Measurements from ENCODE around the gene ARL15. TPM values are rescaled to one million over a fixed set of nuclear protein-coding genes. Genes with fewer than 3 reads are reported as not detected.
"Not testable (repeated sequence)": the region's sequence is repeated elsewhere in the genome, so short reads cannot be mapped to it uniquely, and the experiment has no call there.

Gene ARL15
- total RNA-seq, 2 donors from 2014 or later, result 11.4 to 22.8 TPM

GRCh38 chr5:54080831-54081230 lies 229.5 kb downstream of the ARL15 start:
- H3K4me3 ChIP-seq, result no peak overlapping the region
- no peaks in the 10 kb centered on the region for H3K36me3 ChIP-seq
- H3K27ac ChIP-seq, result no peak overlapping the region
- TF ChIP-seq, protein P1, sequence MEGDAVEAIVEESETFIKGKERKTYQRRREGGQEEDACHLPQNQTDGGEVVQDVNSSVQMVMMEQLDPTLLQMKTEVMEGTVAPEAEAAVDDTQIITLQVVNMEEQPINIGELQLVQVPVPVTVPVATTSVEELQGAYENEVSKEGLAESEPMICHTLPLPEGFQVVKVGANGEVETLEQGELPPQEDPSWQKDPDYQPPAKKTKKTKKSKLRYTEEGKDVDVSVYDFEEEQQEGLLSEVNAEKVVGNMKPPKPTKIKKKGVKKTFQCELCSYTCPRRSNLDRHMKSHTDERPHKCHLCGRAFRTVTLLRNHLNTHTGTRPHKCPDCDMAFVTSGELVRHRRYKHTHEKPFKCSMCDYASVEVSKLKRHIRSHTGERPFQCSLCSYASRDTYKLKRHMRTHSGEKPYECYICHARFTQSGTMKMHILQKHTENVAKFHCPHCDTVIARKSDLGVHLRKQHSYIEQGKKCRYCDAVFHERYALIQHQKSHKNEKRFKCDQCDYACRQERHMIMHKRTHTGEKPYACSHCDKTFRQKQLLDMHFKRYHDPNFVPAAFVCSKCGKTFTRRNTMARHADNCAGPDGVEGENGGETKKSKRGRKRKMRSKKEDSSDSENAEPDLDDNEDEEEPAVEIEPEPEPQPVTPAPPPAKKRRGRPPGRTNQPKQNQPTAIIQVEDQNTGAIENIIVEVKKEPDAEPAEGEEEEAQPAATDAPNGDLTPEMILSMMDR (IDR thresholded peaks at IDR 0.05), result no peak
- H3K9me3 ChIP-seq, result no peaks in the 10 kb centered on the region
- DNase-seq (ENCODE audit: low spot score), result no peak
- H3K27me3 ChIP-seq, result no peaks in the 10 kb centered on the region
- H3K4me1 ChIP-seq, result no peaks in the 10 kb centered on the region

DNA sequence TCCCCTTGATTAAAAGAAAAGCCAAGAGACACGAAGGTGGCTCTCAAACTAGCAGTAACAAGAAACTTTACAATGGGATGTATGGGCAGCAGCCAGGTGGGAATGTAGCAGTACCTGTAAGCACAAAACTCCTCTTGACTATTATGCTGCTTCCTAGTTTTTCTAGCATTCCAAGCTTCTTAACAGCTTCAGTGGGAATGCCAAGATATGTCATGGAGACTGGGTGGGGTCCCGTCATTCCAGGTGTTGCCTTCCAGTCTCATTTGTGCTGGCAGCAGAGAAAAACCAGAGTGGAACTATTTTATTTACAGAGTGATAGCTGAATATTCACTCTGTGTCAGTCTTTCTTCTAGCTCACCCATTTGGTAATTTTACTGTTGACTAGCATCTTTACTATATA lies 236.6 kb downstream of the ARL15 start:
- Histone ChIP-seq H3K36me3 (no peaks in the 10 kb centered on the region), H3K27me3 (no peaks in the 10 kb centered on the region), H3K27ac (no peak overlapping the region), H3K9me3 (no peaks in the 10 kb centered on the region), H3K4me3 (no peak overlapping the region), H3K4me1 (peaks cover 0 to 2% of the 10 kb centered on the region in 2 donors)
- TF ChIP-seq, protein P1 (IDR thresholded peaks at IDR 0.05), result no peak
- no peak for DNase-seq (ENCODE audit: low spot score)

DNA sequence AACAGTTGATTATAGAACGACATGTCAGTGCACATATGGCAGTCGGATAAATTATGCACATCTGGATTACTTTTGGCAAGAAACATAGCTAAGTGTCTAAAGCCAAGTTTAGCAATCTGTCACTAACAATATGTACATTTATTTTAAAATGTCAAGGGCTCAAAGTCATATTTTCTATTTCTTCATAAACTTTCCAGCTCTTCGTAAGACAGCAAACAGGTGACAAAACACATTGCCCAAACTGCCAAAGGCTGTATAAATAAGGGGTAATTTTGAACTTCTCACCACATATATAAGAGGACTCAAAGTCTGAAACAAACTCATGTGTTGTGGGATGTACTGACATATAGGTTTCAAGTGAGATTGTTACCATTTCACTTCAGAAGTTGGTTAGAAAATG lies 237.2 kb downstream of the ARL15 start:
- H3K4me3 ChIP-seq, result no peak overlapping the region
- H3K9me3 ChIP-seq, result no peaks in the 10 kb centered on the region
- no peaks in the 10 kb centered on the region for H3K36me3 ChIP-seq
- peaks cover 0 to 6% of the 10 kb centered on the region in 2 donors for H3K4me1 ChIP-seq
- TF ChIP-seq, protein P1 (IDR thresholded peaks at IDR 0.05), result no peak
- no peak for DNase-seq (ENCODE audit: low spot score)
- H3K27me3 ChIP-seq, result no peaks in the 10 kb centered on the region
- no peak overlapping the region for H3K27ac ChIP-seq

DNA sequence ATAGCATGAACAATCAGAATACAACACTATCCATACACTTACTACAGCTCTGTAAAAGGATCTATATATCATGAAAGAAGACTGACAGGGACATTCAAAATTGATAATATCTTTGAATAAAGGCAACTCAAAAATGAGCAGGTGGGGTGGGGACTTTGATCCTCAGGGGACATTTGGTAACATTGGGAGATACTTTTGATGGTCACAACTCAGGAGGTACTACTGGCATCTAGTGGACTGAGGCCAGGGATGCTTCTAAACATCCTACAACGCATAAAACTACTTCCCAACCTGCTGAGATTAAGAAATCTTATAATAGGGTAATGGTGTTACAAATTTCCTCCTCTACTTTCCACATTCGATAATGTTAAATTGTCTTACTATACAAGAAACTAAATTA lies 243.9 kb downstream of the ARL15 start:
- DNase-seq (ENCODE audit: low spot score), result no peak
- no peaks in the 10 kb centered on the region for H3K27me3 ChIP-seq

DNA sequence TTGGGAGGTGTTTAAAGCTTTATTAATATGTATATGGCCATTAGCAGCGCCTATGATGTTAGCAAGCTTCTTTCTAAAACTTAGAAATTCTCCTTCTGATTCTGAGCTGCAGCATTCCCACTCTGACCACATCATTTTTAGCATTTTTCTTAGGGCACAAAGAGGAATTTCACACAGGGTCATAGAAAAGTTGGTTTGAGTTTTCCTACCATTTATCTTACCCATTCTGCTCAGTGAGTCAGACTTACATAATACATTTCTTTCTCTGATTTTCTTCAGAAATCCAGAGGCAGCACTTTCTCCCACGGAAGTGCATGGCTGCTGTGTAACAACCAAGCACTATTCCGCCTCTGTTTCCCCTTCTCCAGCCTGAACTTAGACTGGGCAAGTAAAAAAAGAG lies 246.6 kb downstream of the ARL15 start:
- peaks cover 0 to 5% of the 10 kb centered on the region in 2 donors for H3K4me1 ChIP-seq
- H3K4me3 ChIP-seq, result no peak overlapping the region
- no peak overlapping the region for H3K27ac ChIP-seq
- TF ChIP-seq, protein P1 (IDR thresholded peaks at IDR 0.05), result no peak
- no peaks in the 10 kb centered on the region for H3K27me3 ChIP-seq
- H3K9me3 ChIP-seq, result no peaks in the 10 kb centered on the region
- no peak for DNase-seq (ENCODE audit: low spot score)
- no peaks in the 10 kb centered on the region for H3K36me3 ChIP-seq

More for the DNA sequence above, 243.9 kb downstream of the ARL15 start:
- H3K36me3 ChIP-seq, result no peaks in the 10 kb centered on the region
- H3K27ac ChIP-seq, result no peak overlapping the region
- H3K9me3 ChIP-seq, result no peaks in the 10 kb centered on the region
- no peak overlapping the region for H3K4me3 ChIP-seq
- peaks cover 0 to 6% of the 10 kb centered on the region in 2 donors for H3K4me1 ChIP-seq
- TF ChIP-seq, protein P1 (IDR thresholded peaks at IDR 0.05), result no peak

GRCh38 chr5:54062958-54063357 lies 247.4 kb downstream of the ARL15 start:
- H3K4me1 ChIP-seq, result no peaks in the 10 kb centered on the region
- no peak for DNase-seq (ENCODE audit: low spot score)
- H3K27me3 ChIP-seq, result no peaks in the 10 kb centered on the region
- H3K9me3 ChIP-seq, result no peaks in the 10 kb centered on the region
- no peak overlapping the region for H3K4me3 ChIP-seq
- H3K27ac ChIP-seq, result no peak overlapping the region
- TF ChIP-seq, protein P1 (IDR thresholded peaks at IDR 0.05), result no peak
- no peaks in the 10 kb centered on the region for H3K36me3 ChIP-seq

DNA sequence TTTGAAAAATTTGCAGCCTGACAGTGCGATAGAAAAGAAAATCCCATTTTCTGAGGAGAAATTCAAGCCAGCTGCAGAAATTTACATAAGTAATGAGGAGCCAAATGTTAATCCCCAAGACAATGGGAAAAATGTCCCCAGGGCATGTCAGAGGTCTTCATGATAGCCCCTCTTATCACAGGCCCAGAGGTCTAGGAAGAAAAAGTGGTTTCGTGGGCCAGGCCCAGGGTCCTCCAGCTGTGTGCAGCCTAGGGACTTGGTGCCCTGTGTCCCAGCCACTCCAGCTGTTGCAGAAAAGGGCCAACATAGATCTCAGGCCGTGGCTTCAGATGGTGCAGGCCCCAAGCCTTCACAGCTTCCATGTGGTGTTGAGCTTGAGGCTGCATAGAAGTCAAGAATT lies 249.5 kb downstream of the ARL15 start:
- H3K27me3 ChIP-seq; H3K4me3 ChIP-seq; H3K4me1 ChIP-seq; H3K9me3 ChIP-seq; DNase-seq (ENCODE audit: low spot score); H3K36me3 ChIP-seq; H3K27ac ChIP-seq: not testable (repeated sequence)
